MCF 10A (cell line): ENCODE measurements around the gene TBC1D9. TPM values are rescaled to one million over a fixed set of nuclear protein-coding genes. Genes with fewer than 3 reads are reported as not detected.

Experiments used
- BruUV-seq: library from RNA; stranded (reverse); fragments of 400-500 nt; replicated peaks from 2 replicates; lab custom pipeline; 2021; lab: Mats Ljungman, UMichigan
- CTCF ChIA-PET: fragments of 300-600 bp; sonication (Branson Sonifier 250); formaldehyde crosslinking; extraction: SDS; loops from one replicate; lab custom pipeline; 2021; ENCODE audit warnings: antibody characterized with exemption, inconsistent platforms; lab: Yijun Ruan, JAX
- POLR2A ChIA-PET: fragments of 300-600, 350-650 bp; sonication (Branson Sonifier 250); formaldehyde crosslinking; extraction: SDS; loops from one replicate; lab custom pipeline; 2020; ENCODE audit warnings: antibody characterized with exemption, inconsistent platforms; lab: Yijun Ruan, JAX
- DNase-seq: peaks from one replicate; pipeline ENCODE4 v3.0.0-alpha.2; 2018; ENCODE audit not compliant: unreplicated experiment
- H3K27ac Mint-ChIP-seq: one replicate; pipeline ENCODE4 v1.8.0; 2022; ENCODE audit warnings: mild to moderate bottlenecking, low read depth, mixed read lengths; ENCODE audit not compliant: unreplicated experiment
- H3K27me3 Mint-ChIP-seq: one replicate; pipeline ENCODE4 v1.8.0; 2022; ENCODE audit warnings: mixed read lengths; ENCODE audit not compliant: insufficient read depth, unreplicated experiment
- H3K36me3 Mint-ChIP-seq: one replicate; pipeline ENCODE4 v1.8.0; 2022; ENCODE audit warnings: mild to moderate bottlenecking, moderate library complexity, mixed read lengths; ENCODE audit not compliant: insufficient read depth, unreplicated experiment
- H3K4me1 Mint-ChIP-seq: one replicate; pipeline ENCODE4 v1.8.0; 2022; ENCODE audit warnings: mixed read lengths; ENCODE audit not compliant: insufficient read depth, unreplicated experiment
- H3K4me3 Mint-ChIP-seq: one replicate; pipeline ENCODE4 v1.8.0; 2022; ENCODE audit warnings: mild to moderate bottlenecking, moderate library complexity, mixed read lengths; ENCODE audit not compliant: unreplicated experiment
- H3K9me3 Mint-ChIP-seq: one replicate; pipeline ENCODE4 v1.8.0; 2022; ENCODE audit warnings: mixed read lengths; ENCODE audit not compliant: unreplicated experiment
- CTCF ChIP-seq: fragments of 200-600 bp; IDR thresholded peaks from one replicate; pipeline ENCODE4 v1.8.0; 2022; ENCODE audit warnings: antibody characterized with exemption, mild to moderate bottlenecking; ENCODE audit not compliant: unreplicated experiment
- intact Hi-C: fragments of 100-400 bp; cut with micrococcal nuclease; formaldehyde crosslinking; loops from 2 replicates; pipeline ENCODE4 v1.14.1; 2022
- total RNA-seq: library from RNA; stranded (reverse); gene quantifications from 2 replicates; pipeline ENCODE4 v1.2.3, GENCODE V29; 2022

The TBC1D9 gene
- total RNA-seq, 1 experiment from 2014 or later: 17.4 TPM

DNA sequence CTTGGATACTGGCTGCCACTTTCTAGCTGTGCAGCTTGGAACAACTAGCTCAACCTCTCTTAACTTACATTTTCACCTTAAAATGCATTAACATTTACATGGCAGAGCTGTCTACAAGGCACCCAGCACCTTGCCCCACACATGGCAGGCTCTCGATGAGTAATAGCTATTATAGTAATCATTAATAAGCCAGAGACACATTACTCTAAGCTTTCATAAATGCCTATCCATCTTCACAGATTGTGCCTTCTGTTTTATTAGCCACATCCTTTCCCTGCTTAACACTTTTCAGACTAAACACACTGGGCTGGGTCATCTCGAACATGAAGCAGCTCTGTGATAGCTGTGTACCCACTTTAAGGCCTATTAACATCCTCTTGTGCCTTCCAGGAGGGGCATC, 103.6 kb downstream of the TBC1D9 start:
- BruUV-seq: no TSS peak
- no peak for DNase-seq
- Mint-ChIP-seq H3K36me3 (peaks cover 46% of the 10 kb centered on the region), H3K9me3 (no peaks in the 10 kb centered on the region), H3K27me3 (no peaks in the 10 kb centered on the region), H3K4me1 (no peaks in the 10 kb centered on the region), H3K27ac (no peak overlapping the region), H3K4me3 (no peak overlapping the region)
- intact Hi-C loops: no loop called here
- TF ChIP-seq CTCF: no peak
- POLR2A ChIA-PET: no interaction called here
- CTCF ChIA-PET: interaction anchor here (0.8 kb wide), 2 partner anchors 17 to 232 kb away, joined by 3 to 4 read pairs; no protein-coding TSS in a partner anchor

DNA sequence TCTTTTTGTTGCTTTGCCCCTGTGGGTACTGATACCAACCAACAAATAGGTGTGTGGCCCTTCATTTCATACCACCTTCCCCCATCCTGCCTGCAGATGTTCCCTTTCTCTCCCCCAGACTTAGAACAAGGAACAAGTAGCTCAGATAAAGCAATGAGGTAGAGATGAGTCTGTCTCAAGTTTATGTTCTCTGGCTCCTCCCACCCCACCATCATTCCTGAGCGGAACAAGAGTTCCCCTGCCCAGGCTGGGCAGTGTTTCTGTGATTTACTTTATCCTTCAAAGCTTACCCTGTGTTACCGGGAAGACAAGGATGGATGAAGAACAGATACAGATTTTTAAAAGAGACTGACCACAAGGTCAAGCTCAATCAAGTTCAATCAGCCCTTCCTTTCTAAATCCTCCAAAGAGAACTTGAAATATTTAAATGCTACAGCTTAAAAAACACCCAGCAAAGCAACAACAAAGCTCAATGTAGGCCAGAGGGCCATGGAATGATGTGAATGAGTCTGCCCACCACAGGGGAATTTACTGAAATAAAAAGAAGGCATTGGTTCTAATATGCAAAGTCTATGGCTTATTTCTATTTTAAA, 107.4 kb downstream of the TBC1D9 start:
- DNase-seq: no peak
- H3K9me3 Mint-ChIP-seq: no peaks in the 10 kb centered on the region
- no peaks in the 10 kb centered on the region for H3K27me3 Mint-ChIP-seq
- no peak overlapping the region for H3K27ac Mint-ChIP-seq
- no peaks in the 10 kb centered on the region for H3K4me1 Mint-ChIP-seq
- H3K4me3 Mint-ChIP-seq: no peak overlapping the region
- ChIA-PET CTCF (interaction anchor here (0.5 to 0.6 kb wide), 2 partner anchors 473 to 1069 kb away, joined by 3 read pairs; no protein-coding TSS in a partner anchor), POLR2A (interaction anchor here (0.9 kb wide), 1 partner anchor 10 kb away, joined by 4 read pairs; no protein-coding TSS in a partner anchor)
- H3K36me3 Mint-ChIP-seq: peaks cover 37% of the 10 kb centered on the region
- no peak for TF ChIP-seq CTCF
- intact Hi-C loops: no loop called here
- no TSS peak for BruUV-seq

- Mint-ChIP-seq H3K27me3 (no peaks in the 10 kb centered on the region), H3K4me1 (no peaks in the 10 kb centered on the region), H3K27ac (no peak overlapping the region), H3K9me3 (no peaks in the 10 kb centered on the region), H3K4me3 (no peak overlapping the region), H3K36me3 (peaks cover 26% of the 10 kb centered on the region)
- POLR2A ChIA-PET: no interaction called here
- no peak for TF ChIP-seq CTCF
- no TSS peak for BruUV-seq
- CTCF ChIA-PET: interaction anchor here (1.3 kb wide), 1 partner anchor 9 kb away, joined by 4 read pairs; no protein-coding TSS in a partner anchor
- intact Hi-C loops: no loop called here
- no peak for DNase-seq
These were observed 110.4 kb downstream of the TBC1D9 start for GRCh38 chr4:140645614-140646412.

GRCh38 chr4:140645196-140645595, 111.0 kb downstream of the TBC1D9 start:
- no peak for DNase-seq
- no peak overlapping the region for H3K4me3 Mint-ChIP-seq
- ChIA-PET CTCF (interaction anchor here (1.3 kb wide), 1 partner anchor 8 kb away, joined by 4 read pairs; no protein-coding TSS in a partner anchor), POLR2A (no interaction called here)
- peaks cover 25% of the 10 kb centered on the region for H3K36me3 Mint-ChIP-seq
- intact Hi-C loops: no loop called here
- TF ChIP-seq CTCF: no peak
- H3K27me3 Mint-ChIP-seq: no peaks in the 10 kb centered on the region
- H3K9me3 Mint-ChIP-seq: no peaks in the 10 kb centered on the region
- H3K4me1 Mint-ChIP-seq: no peaks in the 10 kb centered on the region
- no peak overlapping the region for H3K27ac Mint-ChIP-seq
- no TSS peak for BruUV-seq
